Measurements from ENCODE around the gene TSEN15.

GRCh38 chr1:184017306-184017705, 34.2 kb upstream of the TSEN15 start:
- TF ChIP-seq CTCF (IDR thresholded peaks at IDR 0.05; ENCODE audit: low read depth, low read length, poor library complexity, severe bottlenecking) (no peak), EZH2phosphoT487 (IDR thresholded peaks at IDR 0.05; ENCODE audit: borderline replicate concordance, low read length) (no peak)
